B cell (primary cell): ENCODE results near the gene IL17REL.

ENCODE experiments used
- CTCF ChIP-seq: fragments of 200-600 bp; IDR thresholded peaks from one replicate; pipeline ENCODE4 v1.8.0; 2022; ENCODE audit warnings: antibody characterized with exemption, mild to moderate bottlenecking
- EZH2 ChIP-seq: IDR thresholded peaks from 2 replicates; pipeline ENCODE4 v1.6.1; 2012; ENCODE audit warnings: borderline replicate concordance, low read depth, mild to moderate bottlenecking, moderate library complexity, low read length; ENCODE audit not compliant: insufficient read depth, poor library complexity, severe bottlenecking

GRCh38 chr22:50027639-50028537 lies 15.3 kb upstream of the IL17REL start:
- TF ChIP-seq CTCF (no peak), EZH2 (no peak)
